PC-3 (cell line): ENCODE measurements around the gene MAP3K7CL.

Experiments used
- EZH2 ChIP-seq: fragments of 300-600 bp; sonication (generic); IDR thresholded peaks from one replicate; pipeline ENCODE4 v1.6.1; 2017; ENCODE audit warnings: antibody characterized with exemption, mild to moderate bottlenecking, low read length; ENCODE audit not compliant: unreplicated experiment
- TF ChIP-seq, protein P1 (sequence below): fragments of 300-600 bp; sonication (generic); conservative IDR thresholded peaks from 2 replicates; pipeline ENCODE4 v1.5.1; 2017; ENCODE audit warnings: antibody characterized with exemption, low read depth, mild to moderate bottlenecking, low read length

DNA sequence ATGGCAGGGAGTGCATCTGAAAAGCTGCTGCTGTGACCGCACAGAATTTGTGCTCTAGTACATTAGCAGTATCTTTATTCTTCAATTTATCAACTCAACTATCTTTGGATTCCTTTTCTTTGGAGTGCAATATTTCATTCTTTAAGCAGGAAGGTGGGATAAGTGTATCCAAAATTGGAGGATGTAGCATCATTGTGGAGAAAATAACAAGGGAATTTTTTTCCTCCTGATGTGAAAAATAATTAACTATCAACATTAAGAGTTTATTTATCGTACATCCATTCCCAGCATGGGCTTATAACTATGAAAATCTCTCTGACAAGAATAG, 25.5 kb downstream of the MAP3K7CL start:
- TF ChIP-seq, protein P1, sequence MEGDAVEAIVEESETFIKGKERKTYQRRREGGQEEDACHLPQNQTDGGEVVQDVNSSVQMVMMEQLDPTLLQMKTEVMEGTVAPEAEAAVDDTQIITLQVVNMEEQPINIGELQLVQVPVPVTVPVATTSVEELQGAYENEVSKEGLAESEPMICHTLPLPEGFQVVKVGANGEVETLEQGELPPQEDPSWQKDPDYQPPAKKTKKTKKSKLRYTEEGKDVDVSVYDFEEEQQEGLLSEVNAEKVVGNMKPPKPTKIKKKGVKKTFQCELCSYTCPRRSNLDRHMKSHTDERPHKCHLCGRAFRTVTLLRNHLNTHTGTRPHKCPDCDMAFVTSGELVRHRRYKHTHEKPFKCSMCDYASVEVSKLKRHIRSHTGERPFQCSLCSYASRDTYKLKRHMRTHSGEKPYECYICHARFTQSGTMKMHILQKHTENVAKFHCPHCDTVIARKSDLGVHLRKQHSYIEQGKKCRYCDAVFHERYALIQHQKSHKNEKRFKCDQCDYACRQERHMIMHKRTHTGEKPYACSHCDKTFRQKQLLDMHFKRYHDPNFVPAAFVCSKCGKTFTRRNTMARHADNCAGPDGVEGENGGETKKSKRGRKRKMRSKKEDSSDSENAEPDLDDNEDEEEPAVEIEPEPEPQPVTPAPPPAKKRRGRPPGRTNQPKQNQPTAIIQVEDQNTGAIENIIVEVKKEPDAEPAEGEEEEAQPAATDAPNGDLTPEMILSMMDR = no peak
- TF ChIP-seq EZH2 = no peak
